Activated B cell treated with CpG ODN at 0.5 μM for 24 hours (primary cell): ENCODE data around the gene CFAP61. TPM values are rescaled to one million over a fixed set of nuclear protein-coding genes. Genes with fewer than 3 reads are reported as not detected.

ENCODE experiments used
- ATAC-seq: fragments of 200-7000 bp; cut with Tn5 transposase; one replicate; pipeline ENCODE4 v1.10.0; 2021; ENCODE audit warnings: low read depth, mild to moderate bottlenecking, moderate library complexity
- CTCF ChIA-PET: fragments of 350-600 bp; sonication (Branson Sonifier 250); formaldehyde crosslinking; loops from one replicate; lab custom pipeline; 2021; ENCODE audit warnings: antibody characterized with exemption; lab: Charles Lee
- POLR2A ChIA-PET: fragments of 350-600 bp; sonication (Branson Sonifier 250); formaldehyde crosslinking; loops from one replicate; lab custom pipeline; 2021; ENCODE audit warnings: antibody characterized with exemption; lab: Charles Lee
- DNase-seq: peaks from one replicate; pipeline ENCODE4 v3.0.0; 2022
- H3K27ac Mint-ChIP-seq: one replicate; pipeline ENCODE4 v1.8.0; 2020; ENCODE audit warnings: mixed read lengths
- H3K27me3 Mint-ChIP-seq: one replicate; pipeline ENCODE4 v1.8.0; 2021; ENCODE audit warnings: mixed read lengths
- H3K36me3 Mint-ChIP-seq: one replicate; pipeline ENCODE4 v1.8.0; 2021; ENCODE audit warnings: low read depth, mixed read lengths
- H3K4me1 Mint-ChIP-seq: one replicate; pipeline ENCODE4 v1.8.0; 2021; ENCODE audit warnings: mixed read lengths
- H3K4me3 Mint-ChIP-seq: one replicate; pipeline ENCODE4 v1.8.0; 2020; ENCODE audit warnings: mild to moderate bottlenecking, mixed read lengths
- H3K9me3 Mint-ChIP-seq: one replicate; pipeline ENCODE4 v1.8.0; 2020; ENCODE audit warnings: mixed read lengths
- intact Hi-C: fragments of 100-400 bp; cut with micrococcal nuclease; formaldehyde crosslinking; loops from one replicate; pipeline ENCODE4 v1.15.1; 2024
- total RNA-seq: library from RNA; stranded (reverse); gene quantifications from 2 replicates; pipeline ENCODE4 v1.2.3, GENCODE V29; 2022
- TF ChIP-seq, protein P1 (sequence below): fragments of 200-600 bp; IDR thresholded peaks from one replicate; pipeline ENCODE4 v1.8.0; 2022; ENCODE audit warnings: antibody characterized with exemption, mild to moderate bottlenecking

CFAP61 gene
- total RNA-seq, 1 donor from 2014 or later, result not detected

DNA sequence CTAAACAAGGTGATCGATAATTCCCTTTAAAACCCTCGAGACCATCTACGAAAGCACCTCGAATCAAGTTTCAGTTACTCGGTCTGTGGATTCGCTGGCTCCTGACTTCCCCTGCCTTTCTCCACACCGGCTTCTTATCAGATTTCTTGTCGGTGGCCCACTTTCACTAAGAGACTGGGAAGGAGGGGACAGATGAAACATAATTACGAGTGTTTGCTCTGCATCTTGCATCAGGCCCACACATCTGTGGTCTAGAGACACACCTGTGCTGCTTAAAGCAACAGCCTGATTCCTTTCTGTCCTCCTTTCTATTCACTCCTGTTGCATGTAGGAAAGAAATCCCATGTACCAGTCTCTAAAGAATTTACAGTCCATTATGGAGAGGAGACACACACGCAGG lies 353.3 kb downstream of the CFAP61 start:
- TF ChIP-seq, protein P1, sequence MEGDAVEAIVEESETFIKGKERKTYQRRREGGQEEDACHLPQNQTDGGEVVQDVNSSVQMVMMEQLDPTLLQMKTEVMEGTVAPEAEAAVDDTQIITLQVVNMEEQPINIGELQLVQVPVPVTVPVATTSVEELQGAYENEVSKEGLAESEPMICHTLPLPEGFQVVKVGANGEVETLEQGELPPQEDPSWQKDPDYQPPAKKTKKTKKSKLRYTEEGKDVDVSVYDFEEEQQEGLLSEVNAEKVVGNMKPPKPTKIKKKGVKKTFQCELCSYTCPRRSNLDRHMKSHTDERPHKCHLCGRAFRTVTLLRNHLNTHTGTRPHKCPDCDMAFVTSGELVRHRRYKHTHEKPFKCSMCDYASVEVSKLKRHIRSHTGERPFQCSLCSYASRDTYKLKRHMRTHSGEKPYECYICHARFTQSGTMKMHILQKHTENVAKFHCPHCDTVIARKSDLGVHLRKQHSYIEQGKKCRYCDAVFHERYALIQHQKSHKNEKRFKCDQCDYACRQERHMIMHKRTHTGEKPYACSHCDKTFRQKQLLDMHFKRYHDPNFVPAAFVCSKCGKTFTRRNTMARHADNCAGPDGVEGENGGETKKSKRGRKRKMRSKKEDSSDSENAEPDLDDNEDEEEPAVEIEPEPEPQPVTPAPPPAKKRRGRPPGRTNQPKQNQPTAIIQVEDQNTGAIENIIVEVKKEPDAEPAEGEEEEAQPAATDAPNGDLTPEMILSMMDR, result no peak
- POLR2A ChIA-PET, result no interaction called here
- Mint-ChIP-seq H3K36me3 (peaks cover 14% of the 10 kb centered on the region), H3K27ac (no peak overlapping the region), H3K4me1 (no peaks in the 10 kb centered on the region), H3K27me3 (no peaks in the 10 kb centered on the region), H3K4me3 (no peak overlapping the region), H3K9me3 (no peaks in the 10 kb centered on the region)
- intact Hi-C loops, result no loop called here
- ATAC-seq, result no peak
- CTCF ChIA-PET, result no interaction called here
- DNase-seq, result no peak

GRCh38 chr20:20406306-20406705 lies 354.0 kb downstream of the CFAP61 start:
- CTCF ChIA-PET, result no interaction called here
- Mint-ChIP-seq H3K4me1 (no peaks in the 10 kb centered on the region), H3K27ac (no peak overlapping the region), H3K27me3 (no peaks in the 10 kb centered on the region), H3K36me3 (peaks cover 16% of the 10 kb centered on the region), H3K9me3 (no peaks in the 10 kb centered on the region), H3K4me3 (no peak overlapping the region)
- intact Hi-C loops, result no loop called here
- DNase-seq (no peak), ATAC-seq (no peak)
- TF ChIP-seq, protein P1, result no peak
- POLR2A ChIA-PET, result no interaction called here

DNA sequence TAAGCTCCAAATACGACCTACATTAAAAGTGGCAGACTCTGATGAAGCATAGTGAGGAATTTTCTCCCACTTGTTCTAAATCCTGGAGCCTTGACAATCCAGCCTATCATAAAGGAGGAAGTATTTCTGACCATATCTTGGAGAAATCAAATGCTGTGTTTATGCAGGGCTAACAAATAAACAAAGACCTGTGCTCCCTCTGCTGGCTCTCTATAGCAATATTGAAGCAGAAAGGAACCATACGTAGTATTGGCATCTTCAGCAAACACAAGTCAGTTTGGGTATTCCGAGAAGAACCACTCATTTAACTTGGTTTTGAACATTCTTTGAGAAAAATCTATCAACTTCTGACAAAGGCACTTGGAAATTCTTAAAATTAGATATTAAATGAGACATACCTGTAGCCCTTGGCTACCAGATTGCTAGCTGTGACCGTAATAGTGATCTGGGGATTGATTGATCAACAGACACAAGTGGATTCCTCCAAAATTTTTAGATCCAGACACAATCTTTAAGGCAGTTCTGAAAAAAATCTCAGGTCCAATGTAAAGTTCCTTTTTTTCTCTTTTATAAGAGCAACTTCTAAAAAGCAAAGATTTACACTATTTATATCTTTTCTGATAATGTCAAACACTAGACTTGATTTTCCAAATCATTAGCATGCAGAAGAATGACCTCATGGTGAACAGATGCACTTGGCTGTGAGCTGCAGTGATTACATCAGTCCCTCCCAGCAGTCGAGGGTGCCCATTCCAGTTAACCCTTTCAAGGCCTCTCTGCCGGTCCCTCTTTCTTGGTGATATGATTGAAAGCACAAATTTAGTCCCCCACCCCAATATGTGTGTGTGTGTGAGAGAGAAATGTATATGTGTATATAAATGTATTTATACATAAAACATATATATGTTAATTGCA lies 355.8 kb downstream of the CFAP61 start:
- peaks cover 6% of the 10 kb centered on the region for H3K4me1 Mint-ChIP-seq
- ChIA-PET POLR2A (no interaction called here), CTCF (no interaction called here)
- H3K27ac Mint-ChIP-seq, result no peak overlapping the region
- no peak overlapping the region for H3K4me3 Mint-ChIP-seq
- no peaks in the 10 kb centered on the region for H3K9me3 Mint-ChIP-seq
- DNase-seq, result no peak
- intact Hi-C loops, result no loop called here
- TF ChIP-seq, protein P1, result no peak
- ATAC-seq, result no peak
- peaks cover 21% of the 10 kb centered on the region for H3K36me3 Mint-ChIP-seq
- no peaks in the 10 kb centered on the region for H3K27me3 Mint-ChIP-seq

DNA sequence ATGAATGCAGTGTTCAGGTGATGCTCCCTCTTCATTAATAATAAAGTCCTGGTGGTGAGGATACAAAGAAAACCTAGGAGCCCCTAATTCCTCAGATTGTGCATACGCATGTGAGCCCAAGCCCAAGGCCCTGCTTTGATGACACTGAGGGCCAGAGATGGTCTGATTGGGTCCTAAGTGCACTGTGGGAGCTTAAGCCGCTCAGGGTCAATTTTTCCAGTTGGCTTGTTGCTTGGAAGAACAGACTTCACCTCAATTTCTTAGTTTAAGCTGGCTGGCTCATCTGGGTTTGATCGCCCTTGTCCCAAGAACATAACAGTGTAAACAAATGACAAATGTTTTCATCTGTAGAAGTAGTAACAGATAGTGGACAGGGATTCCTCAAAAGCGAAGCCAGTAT lies 357.0 kb downstream of the CFAP61 start:
- TF ChIP-seq, protein P1, result no peak
- H3K4me1 Mint-ChIP-seq, result peaks cover 9% of the 10 kb centered on the region
- CTCF ChIA-PET, result no interaction called here
- no peaks in the 10 kb centered on the region for H3K9me3 Mint-ChIP-seq
- intact Hi-C loops, result no loop called here
- no peak for DNase-seq
- H3K27ac Mint-ChIP-seq, result no peak overlapping the region
- no peak for ATAC-seq
- no peak overlapping the region for H3K4me3 Mint-ChIP-seq
- H3K36me3 Mint-ChIP-seq, result peaks cover 16% of the 10 kb centered on the region
- H3K27me3 Mint-ChIP-seq, result no peaks in the 10 kb centered on the region
- POLR2A ChIA-PET, result no interaction called here

Other genes with a start within 250 kb of the CFAP61 start
- 44.8 and 47.6 TPM in 2 replicates for gene NAA20, start 35.2 kb upstream of the CFAP61 start, total RNA-seq
- gene CRNKL1, start 66 bp upstream of the CFAP61 start, total RNA-seq, result 21.3 and 22.3 TPM in 2 replicates